Spinal cord (tissue), 10 donors: Measurements from ENCODE around the gene NXPH3. TPM values are rescaled to one million over a fixed set of nuclear protein-coding genes. Genes with fewer than 3 reads are reported as not detected.

Source experiments
- DNase-seq, 6 donors: peaks; one replicate each; pipeline versions ENCODE4 v3.0.0 to v3.0.0-alpha.2; 2013 to 2015; ENCODE audit warnings: low spot score in 6 of 6, low read depth in 4 of 6
- H3K27ac ChIP-seq: one replicate; pipeline ENCODE4 v1.5.1; 2013; ENCODE audit warnings: low read depth, low read length, control low read depth
- H3K27me3 ChIP-seq: one replicate; pipeline ENCODE4 v1.6.1; 2013; ENCODE audit warnings: low read length; ENCODE audit not compliant: control insufficient read depth, insufficient read depth
- H3K36me3 ChIP-seq: one replicate; pipeline ENCODE4 v1.6.1; 2013; ENCODE audit warnings: low read length; ENCODE audit not compliant: control insufficient read depth, insufficient read depth
- H3K4me1 ChIP-seq: one replicate; pipeline ENCODE4 v1.6.1; 2013; ENCODE audit warnings: low read length; ENCODE audit not compliant: control insufficient read depth, insufficient read depth
- H3K4me3 ChIP-seq: one replicate; pipeline ENCODE4 v1.5.1; 2013; ENCODE audit warnings: low read depth, low read length, control low read depth
- H3K9me3 ChIP-seq: one replicate; pipeline ENCODE4 v1.6.1; 2013; ENCODE audit warnings: low read length; ENCODE audit not compliant: control insufficient read depth, insufficient read depth
- WGBS: methylation state at CpG from one replicate; pipeline ENCODE4 v1.1.5; 2013; ENCODE audit warnings: missing lambda C conversion rate; ENCODE audit not compliant: insufficient coverage; 5-methylcytosine and 5-hydroxymethylcytosine counted together
- polyA plus RNA-seq, 2 donors: library from polyadenylated mRNA; unstranded; fragments of 120-200 nt; gene quantifications; one replicate each; pipeline ENCODE4 v1.2.1, GENCODE V29; 2013; ENCODE audit not compliant: insufficient read length in 2 of 2
- total RNA-seq, 2 donors: library from RNA; depleted of rRNA in 1 of 2; stranded (reverse); fragments of 120-200 nt in 1 of 2; fragments of >200 nt in 1 of 2; gene quantifications; one replicate each; pipeline versions ENCODE4 v1.2.3 to v1.2.4, GENCODE V29; 2013 to 2014
- donor health status: healthy.

The NXPH3 gene
- total and polyA plus RNA-seq, 4 donors = 2.6 to 7.5 (median 4.9) TPM

GRCh38 chr17:49580055-49580721 is 4.5 kb downstream of the NXPH3 start:
- no peak for DNase-seq
- H3K4me3 ChIP-seq = no peak overlapping the region
- no peak overlapping the region for H3K27ac ChIP-seq
- H3K9me3 ChIP-seq = no peaks in the 10 kb centered on the region
- peaks cover 18% of the 10 kb centered on the region for H3K36me3 ChIP-seq
- peaks cover 25% of the 10 kb centered on the region for H3K27me3 ChIP-seq
- H3K4me1 ChIP-seq = peaks cover 19% of the 10 kb centered on the region
- 90% methylated on average over 18 of the region's 21 CpGs for WGBS

GRCh38 chr17:49580981-49581647 is 5.4 kb downstream of the NXPH3 start:
- no peak for DNase-seq
- Histone ChIP-seq H3K27ac (no peak overlapping the region), H3K27me3 (peaks cover 20% of the 10 kb centered on the region), H3K4me3 (no peak overlapping the region), H3K9me3 (no peaks in the 10 kb centered on the region), H3K36me3 (peaks cover 18% of the 10 kb centered on the region), H3K4me1 (peaks cover 13% of the 10 kb centered on the region)
- WGBS = 70% methylated on average over 12 of the region's 12 CpGs

GRCh38 chr17:49581648-49581998 is 6.0 kb downstream of the NXPH3 start:
- Histone ChIP-seq H3K36me3 (peaks cover 18% of the 10 kb centered on the region), H3K27me3 (peaks cover 16% of the 10 kb centered on the region), H3K4me3 (no peak overlapping the region), H3K4me1 (peaks cover 8% of the 10 kb centered on the region), H3K27ac (no peak overlapping the region), H3K9me3 (no peaks in the 10 kb centered on the region)
- peak in 1 of 6 donors; percentile 27 for DNase-seq
- 49% methylated on average over 4 of the region's 6 CpGs for WGBS

- 89% methylated on average over 12 of the region's 12 CpGs for WGBS
- no peak overlapping the region for H3K27ac ChIP-seq
- no peak overlapping the region for H3K4me3 ChIP-seq
Measured at GRCh38 chr17:49582055-49582722, 6.5 kb downstream of the NXPH3 start.

GRCh38 chr17:49582789-49583188 is 7.1 kb downstream of the NXPH3 start:
- WGBS = 80% methylated on average over 6 of the region's 8 CpGs
- Histone ChIP-seq H3K4me1 (no peaks in the 10 kb centered on the region), H3K36me3 (peaks cover 18% of the 10 kb centered on the region), H3K27ac (no peak overlapping the region), H3K27me3 (peaks cover 6% of the 10 kb centered on the region), H3K4me3 (no peak overlapping the region), H3K9me3 (no peaks in the 10 kb centered on the region)
- DNase-seq = no peak

More at GRCh38 chr17:49582055-49582722, 6.5 kb downstream of the NXPH3 start:
- Histone ChIP-seq H3K27me3 (peaks cover 12% of the 10 kb centered on the region), H3K9me3 (no peaks in the 10 kb centered on the region), H3K36me3 (peaks cover 18% of the 10 kb centered on the region), H3K4me1 (peaks cover 3% of the 10 kb centered on the region)
- no peak for DNase-seq

GRCh38 chr17:49583226-49583625 is 7.6 kb downstream of the NXPH3 start:
- DNase-seq = no peak
- Histone ChIP-seq H3K36me3 (peaks cover 18% of the 10 kb centered on the region), H3K27ac (no peak overlapping the region), H3K4me1 (no peaks in the 10 kb centered on the region), H3K4me3 (no peak overlapping the region), H3K9me3 (no peaks in the 10 kb centered on the region), H3K27me3 (peaks cover 2% of the 10 kb centered on the region)
- WGBS = 84% methylated on average over 5 of the region's 5 CpGs

GRCh38 chr17:49583889-49584288 is 8.2 kb downstream of the NXPH3 start:
- 95% methylated on average over 4 of the region's 4 CpGs for WGBS

GRCh38 chr17:49585422-49586027 is 9.9 kb downstream of the NXPH3 start:
- H3K36me3 ChIP-seq = peaks cover 5% of the 10 kb centered on the region
- H3K9me3 ChIP-seq = no peaks in the 10 kb centered on the region
- H3K4me3 ChIP-seq = no peak overlapping the region
- DNase-seq = no peak
- no peak overlapping the region for H3K27ac ChIP-seq
- WGBS = 47% methylated on average over 3 of the region's 3 CpGs
- H3K27me3 ChIP-seq = no peaks in the 10 kb centered on the region
- no peaks in the 10 kb centered on the region for H3K4me1 ChIP-seq

More at GRCh38 chr17:49583889-49584288, 8.2 kb downstream of the NXPH3 start:
- Histone ChIP-seq H3K4me1 (no peaks in the 10 kb centered on the region), H3K36me3 (peaks cover 15% of the 10 kb centered on the region), H3K4me3 (no peak overlapping the region), H3K9me3 (no peaks in the 10 kb centered on the region), H3K27me3 (no peaks in the 10 kb centered on the region), H3K27ac (no peak overlapping the region)
- no peak for DNase-seq

GRCh38 chr17:49587366-49588073 is 11.8 kb downstream of the NXPH3 start:
- no peak overlapping the region for H3K27ac ChIP-seq
- no peak overlapping the region for H3K4me3 ChIP-seq
- H3K36me3 ChIP-seq = no peaks in the 10 kb centered on the region
- H3K27me3 ChIP-seq = no peaks in the 10 kb centered on the region
- no peaks in the 10 kb centered on the region for H3K4me1 ChIP-seq
- DNase-seq = no peak
- 84% methylated on average over 6 of the region's 12 CpGs for WGBS
- H3K9me3 ChIP-seq = no peaks in the 10 kb centered on the region
